H1 (cell line): ENCODE measurements around the gene ZFYVE16. TPM values are rescaled to one million over a fixed set of nuclear protein-coding genes. Genes with fewer than 3 reads are reported as not detected.

Experiments
- CREB1 ChIP-seq: IDR thresholded peaks from 2 replicates; pipeline ENCODE4 v1.6.1; 2012; ENCODE audit warnings: inconsistent platforms
- MAFK ChIP-seq: IDR thresholded peaks from 2 replicates; pipeline ENCODE4 v1.6.1; 2012; ENCODE audit warnings: low read depth, mild to moderate bottlenecking, improper control_type of control experiment, low read length
- SUZ12 ChIP-seq: fragments of 200-600 bp; sonication (generic); IDR thresholded peaks from 2 replicates; pipeline ENCODE4 v1.6.1; 2012; ENCODE audit warnings: mild to moderate bottlenecking, inconsistent platforms, low read length, moderate library complexity, mixed read lengths
- polyA plus RNA-seq, 7 experiments: library from polyadenylated mRNA; depleted of rRNA in 3 of 7; stranded (reverse) in 5 of 7; unstranded in 2 of 7; fragments of >200 nt in 5 of 7; fragments of 200-250 nt in 2 of 7; gene quantifications; 1 replicate in 5 of 7; 2 replicates in 1 of 7; 4 replicates in 1 of 7; pipeline versions ENCODE4 v1.2.1 to v1.2.3, GENCODE V29; 2011 to 2013; ENCODE audit warnings: missing spikeins in 2 of 7, mixed read lengths in 2 of 7
- total RNA-seq: library from RNA; stranded (reverse); fragmentation: NEBNext Ultra II Directional; extraction: Animal tissue kit (Norgen Biotek cat#: 25700); gene quantifications from 2 replicates; pipeline ENCODE4 v1.2.1, GENCODE V29; 2021

ZFYVE16 gene
- total and polyA plus RNA-seq, 2 of the 8 experiments (the other 6 are each of a cell fraction or from before 2014, with no cell fraction given): 3.6 to 24.2 TPM

DNA sequence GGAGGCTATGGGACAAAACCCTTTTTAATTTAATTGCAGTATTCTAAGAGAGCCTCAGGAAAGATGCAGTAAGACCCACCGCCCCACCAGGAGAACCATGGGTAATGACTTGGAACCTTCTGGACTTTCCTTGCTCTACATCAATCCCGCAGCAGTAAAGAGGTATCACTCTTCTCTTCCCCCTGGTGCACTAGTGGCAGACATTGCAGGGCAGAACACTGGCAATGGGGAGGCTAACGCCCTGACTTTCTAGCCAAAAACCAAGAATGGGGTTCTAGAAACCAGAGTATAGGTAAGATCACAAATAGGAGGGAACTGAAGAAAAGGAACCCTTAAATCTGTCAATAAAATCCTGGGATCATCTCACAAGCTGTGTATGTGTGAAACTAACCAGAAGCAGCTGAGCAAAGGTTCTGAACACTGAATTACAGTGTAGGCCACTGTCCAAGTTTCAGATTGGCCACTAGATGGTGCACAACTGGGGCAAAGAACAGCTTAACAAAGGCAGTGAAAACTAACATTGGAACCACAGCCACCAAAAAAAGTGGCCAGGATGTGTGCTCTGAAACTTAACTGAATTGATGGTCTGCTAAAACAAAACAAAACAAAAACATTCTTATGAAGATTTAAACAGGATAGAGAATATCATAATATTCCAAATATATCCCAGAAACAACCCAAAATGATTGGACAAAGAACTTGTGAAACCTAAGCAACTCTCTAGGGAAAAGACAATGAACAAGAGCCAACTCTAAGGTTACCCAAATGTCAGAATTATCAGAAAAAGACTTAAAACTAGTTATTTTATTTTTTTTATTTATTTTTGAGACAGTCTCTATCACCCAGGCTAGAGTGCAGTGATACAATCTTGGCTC is 73.4 kb downstream of the ZFYVE16 start (continued):
- TF ChIP-seq SUZ12 (no peak), CREB1 (no peak), MAFK (no peak)
